SK-N-DZ (cell line): ENCODE measurements around the gene SFXN5.

Source experiments
- DNase-seq: peaks from one replicate; pipeline ENCODE4 v3.0.0-alpha.2; 2015; ENCODE audit warnings: low spot score

Gene SFXN5

DNA sequence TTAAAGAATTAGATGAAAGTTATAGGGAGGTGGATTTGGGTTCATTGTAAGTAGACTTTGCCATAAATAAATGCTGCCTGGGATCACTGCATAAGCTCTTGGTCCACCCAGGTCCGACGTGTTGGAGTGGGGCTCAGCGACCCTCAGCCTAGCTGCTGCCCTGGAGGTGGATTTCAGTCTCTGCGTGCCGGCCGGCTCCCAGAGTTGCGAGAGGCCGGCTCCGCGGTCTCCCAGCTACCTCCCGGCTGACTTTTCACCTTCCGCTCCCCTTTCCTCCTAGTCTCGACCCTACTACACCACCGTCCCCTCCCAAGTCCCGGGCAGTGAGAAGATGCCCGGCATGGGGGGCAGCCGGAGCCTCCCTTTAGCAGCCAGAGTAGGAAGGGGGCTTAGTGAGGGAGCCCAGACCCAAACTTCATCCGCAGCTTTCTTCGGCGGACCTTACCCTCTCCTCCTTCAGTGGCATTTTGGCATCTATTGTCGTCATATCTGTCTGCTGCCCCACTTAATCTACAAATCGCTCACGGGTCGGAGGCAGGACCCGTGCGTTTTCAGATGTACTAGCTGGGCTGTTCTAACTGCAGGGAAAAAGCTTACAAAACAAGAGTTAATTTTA is 146.1 kb downstream of the SFXN5 start:
- no peak for DNase-seq

DNA sequence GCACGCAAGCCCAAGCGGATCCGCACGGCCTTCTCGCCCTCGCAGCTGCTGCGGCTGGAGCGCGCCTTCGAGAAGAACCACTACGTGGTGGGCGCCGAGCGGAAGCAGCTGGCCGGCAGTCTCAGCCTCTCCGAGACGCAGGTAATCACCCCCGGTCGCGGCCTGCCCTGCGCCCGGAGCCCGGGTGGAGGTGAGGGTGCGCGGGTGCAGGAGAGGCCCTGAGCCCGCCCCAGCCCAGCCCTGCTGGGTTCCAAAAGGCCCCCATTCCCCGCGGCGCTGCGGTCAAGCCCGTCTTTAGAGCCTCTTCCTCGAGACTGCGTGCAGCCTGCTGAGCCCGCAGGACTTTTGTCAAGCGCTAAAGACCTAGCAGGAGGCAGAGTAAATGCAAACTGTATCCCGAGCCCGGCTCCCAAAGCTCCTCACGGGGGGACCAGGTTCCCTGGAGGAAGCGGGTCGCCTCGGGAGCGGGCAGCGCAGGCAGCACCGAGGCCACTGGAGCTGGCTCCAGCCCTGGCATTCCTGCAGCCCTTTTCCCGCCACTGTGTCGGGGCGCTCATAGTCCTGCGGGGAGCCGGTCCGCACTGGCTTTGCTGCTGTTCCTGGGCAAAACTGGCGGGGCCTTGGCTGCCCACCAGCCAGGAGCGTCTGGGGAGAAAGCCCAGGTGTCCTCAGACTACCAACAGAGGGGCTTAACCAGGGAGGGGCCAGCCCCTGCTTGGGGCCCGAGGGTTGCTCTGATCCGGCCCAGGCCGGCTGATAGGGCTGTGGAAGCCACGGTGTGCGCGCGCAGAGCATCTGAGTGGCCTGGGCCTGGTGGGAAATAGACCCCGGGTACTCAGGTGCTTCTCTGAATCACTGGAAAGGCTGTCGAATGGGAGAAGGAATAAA is 146.9 kb downstream of the SFXN5 start:
- DNase-seq, result no peak

DNA sequence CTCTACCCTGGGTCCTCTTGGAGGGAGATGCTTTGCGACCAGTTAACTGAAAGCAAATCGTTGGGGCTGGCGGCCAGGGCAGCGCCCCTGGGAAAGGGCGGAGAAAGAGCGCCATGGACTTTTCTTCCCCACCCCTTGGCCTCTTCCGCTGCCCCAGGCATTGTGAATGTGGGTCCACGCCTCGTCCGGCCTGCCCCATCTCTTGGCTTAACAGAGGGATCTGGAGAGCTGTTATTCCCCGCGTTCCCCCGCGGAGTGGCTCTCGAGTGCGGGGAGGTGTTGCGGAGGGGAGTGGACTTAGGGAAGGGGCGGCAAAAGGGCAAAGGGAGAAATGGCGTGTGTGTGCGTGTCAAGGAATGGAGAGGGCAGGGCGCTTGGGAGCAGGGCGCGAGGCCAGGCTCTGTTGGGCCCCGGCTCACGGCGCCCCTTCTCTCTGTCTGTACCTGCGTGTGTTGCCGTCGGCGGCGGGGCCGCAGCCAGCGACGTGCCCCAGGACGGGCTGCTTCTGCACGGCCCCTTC is 147.6 kb downstream of the SFXN5 start:
- DNase-seq, result no peak

DNA sequence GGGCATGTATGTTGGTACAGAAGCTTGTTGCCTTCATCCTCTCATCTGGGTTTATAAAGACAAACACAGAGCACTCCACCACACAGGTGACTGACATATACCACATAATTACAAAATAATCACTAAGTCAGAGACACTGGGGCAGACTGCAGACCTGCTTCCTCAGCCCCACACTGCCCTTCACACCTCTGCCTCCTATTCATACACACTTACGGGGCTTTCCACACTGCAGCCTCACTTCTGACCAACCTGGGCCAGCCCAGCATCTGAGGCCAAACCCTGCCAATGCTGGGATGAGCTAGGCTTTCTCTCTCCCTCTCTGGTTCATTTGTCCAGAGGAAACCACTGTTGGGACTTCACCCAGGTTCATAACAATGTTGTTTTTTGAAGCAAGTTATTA is 149.7 kb downstream of the SFXN5 start:
- DNase-seq, result no peak

DNA sequence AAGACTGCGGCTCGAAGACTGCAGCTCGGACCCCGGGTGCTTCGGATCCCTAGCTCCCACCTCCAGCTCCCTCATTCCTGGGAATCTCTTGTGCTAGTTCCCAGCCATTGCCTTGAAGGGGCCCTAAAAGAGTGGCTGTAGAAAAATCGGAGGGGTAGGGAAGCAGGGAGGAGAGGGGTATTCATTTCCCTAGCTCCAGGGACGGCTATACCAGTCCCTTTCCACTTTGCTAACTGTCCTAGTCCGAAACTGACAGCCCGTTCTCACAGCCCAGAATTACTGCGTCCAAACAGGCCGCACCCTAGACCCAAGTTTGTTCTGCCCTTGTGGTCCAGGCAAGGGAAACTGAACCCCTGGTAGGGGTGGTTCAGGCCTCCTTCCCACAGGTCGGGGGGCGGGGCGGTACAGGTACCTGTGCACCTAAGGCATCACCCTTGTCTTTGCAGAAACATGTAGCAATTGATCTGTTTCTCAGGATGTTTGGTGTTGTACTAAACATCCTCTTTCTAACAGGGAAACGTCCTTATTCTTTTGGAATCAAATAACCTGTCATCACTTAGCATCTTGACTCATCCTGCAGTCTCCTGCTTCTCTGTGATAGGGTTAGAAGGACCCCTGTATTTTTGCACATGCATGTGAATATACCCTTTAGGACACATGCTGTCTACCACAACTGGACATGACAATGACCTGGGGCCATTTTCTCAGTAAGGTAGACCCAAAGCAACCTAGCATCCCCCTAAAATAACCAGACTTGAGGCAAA is 150.2 kb downstream of the SFXN5 start:
- no peak for DNase-seq

DNA sequence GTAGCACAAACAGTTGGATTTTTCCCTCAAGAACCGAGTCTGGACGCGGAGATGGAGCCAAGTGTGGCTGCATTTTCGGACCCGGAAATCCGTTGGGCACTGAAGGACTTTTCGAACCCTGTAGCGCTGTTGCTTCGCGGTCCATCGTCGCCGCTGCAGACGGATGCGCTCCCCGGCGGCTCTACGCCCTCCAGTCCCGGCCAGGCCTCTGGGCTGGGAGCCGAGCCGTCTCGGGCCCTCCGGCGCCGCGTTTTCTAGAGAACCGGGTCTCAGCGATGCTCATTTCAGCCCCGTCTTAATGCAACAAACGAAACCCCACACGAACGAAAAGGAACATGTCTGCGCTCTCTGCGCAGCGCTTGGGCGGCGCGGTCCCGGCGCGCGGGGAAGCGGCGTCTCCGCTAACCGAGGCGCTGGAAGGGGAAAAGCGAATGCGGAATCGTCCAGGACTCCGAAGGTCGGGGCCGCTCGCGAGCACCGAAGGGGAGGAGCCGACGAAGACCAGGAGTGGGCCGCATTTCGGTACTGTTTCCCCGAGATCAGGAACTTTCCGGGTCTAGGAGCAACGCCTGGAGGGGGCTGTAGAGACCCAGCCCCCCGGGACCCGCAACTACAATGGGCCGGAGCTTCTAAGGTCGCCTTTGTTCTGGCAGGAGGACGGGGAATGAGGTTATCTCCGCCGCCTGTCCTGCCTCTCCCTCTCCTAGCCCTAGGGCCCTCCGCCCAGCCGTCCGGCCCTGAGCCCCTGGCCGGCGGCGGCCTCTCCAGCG is 151.0 kb downstream of the SFXN5 start:
- DNase-seq, result peak; percentile 34

DNA sequence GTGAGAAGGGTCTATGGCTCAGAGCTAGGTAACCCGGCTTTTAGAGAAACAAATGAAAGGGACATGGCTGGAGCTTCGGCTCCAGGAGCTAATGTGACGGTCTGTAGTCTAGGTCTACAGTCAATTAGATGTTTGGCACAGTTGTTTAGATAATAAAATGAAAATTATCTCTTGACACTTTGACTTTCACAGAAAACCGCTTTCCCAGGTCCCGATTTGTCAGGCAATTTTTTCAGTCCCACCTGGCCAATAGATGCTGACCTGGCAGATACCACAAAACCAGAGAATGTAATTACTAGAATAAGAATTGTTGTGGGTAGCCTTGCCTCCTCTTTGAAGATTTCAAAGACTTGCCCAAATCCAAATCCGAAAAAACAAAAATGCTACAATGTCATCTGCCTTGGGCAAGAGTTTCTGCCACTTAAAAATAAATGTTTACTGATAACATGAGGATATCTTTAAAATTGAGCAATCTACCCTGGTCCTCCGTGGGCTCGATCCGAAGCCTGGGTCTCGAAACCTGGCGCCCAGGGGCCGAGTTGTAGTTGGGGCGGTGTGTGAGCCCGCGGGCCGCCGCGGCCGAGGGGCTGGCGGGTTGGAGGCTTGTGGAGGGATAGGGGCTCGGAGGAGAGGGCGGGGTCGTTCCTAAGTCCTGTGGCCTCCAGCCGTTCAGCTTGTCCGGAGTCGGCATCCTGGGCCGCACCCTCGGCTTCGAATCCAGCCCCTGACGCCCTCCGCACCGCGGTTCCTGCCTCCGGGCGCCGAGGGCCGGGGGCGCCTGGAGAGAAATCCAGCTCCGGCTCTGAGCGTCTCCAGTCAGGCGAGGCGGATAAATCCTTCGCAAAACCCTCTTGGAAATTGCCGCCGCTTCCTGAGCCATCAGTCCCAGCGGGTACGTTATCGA is 151.8 kb downstream of the SFXN5 start:
- no peak for DNase-seq

DNA sequence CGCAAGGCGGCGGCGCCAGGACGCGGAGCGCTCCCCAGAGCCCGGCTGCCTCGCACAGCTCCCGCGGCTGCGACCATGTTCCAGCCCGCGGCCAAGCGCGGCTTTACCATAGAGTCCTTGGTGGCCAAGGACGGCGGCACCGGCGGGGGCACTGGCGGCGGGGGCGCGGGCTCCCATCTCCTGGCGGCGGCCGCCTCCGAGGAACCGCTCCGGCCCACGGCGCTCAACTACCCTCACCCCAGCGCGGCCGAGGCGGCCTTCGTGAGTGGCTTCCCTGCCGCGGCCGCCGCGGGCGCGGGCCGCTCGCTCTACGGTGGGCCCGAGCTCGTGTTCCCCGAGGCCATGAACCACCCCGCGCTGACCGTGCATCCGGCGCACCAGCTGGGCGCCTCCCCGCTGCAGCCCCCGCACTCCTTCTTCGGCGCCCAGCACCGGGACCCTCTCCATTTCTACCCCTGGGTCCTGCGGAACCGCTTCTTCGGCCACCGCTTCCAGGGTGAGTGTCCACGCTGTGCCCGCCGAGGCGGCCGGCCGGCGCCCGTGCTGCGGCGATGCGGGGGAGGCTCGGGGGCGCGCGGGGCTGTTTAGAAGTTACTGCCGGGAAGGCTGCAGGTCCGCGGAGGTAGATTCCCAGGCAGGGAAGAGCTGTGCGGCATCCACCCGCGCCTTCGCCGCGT is 153.5 kb downstream of the SFXN5 start:
- DNase-seq, result no peak

DNA sequence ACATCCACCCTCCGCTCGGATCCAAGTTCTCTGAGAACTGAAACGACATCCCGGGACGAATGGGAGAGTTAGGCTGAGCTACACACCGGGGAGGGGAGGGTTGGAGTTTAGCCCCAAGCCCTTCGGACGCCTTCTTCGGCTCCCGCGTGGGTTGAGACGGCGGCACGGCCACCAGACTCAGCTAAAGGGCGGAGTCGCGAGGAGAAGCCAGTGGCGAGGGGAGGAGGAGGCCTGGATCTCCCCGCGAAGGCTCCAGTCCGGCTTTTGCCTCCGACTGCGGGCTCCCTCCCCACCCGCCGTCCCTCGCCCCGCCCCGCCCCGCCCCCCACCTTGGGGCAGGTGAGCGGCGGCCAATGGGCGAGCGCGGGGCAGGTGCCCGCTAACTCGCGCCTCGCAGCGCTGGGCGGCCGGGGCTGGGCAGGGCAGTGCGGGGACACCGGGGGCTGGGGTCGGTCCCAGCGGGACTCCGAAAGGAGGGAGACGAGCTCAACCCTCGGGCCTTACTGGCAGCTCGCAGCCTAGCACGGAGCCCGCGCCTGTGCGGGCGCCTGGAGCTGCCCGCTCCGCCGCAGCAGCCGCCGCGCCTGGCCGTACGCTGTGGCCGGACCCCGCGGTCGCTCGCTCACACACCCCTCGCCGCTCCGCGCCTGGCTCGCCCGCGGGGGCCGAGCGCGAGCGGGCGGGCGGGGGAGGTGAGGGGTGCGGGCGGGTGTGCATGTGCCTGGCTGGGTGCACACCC is 154.2 kb downstream of the SFXN5 start, which contains the start of gene EMX1:
Gene EMX1 (plus strand): TSS at position 382 of the 739 bp plus-strand sequence. CDS start 334 bp downstream, at position 716.
- DNase-seq, result peak; percentile 55

DNA sequence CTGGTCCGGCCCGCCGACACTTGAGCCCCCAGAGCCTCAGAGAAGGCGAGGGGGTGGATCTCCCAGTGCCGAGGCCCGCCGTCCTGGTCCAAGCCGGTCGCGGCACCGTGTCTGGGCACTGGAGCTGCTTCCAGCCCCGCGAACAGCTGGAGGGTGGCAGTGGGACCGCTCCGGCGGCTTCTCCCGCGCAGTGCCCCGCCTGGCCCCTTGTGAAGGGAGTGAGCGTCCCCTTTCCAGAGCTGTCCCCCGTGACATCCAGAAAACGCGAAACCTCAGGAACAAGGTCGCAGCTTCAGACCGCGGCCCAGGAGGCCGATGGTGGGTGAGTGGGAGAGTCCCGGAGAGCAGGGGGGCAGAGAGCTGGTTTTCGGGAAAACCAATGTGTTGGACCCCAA is 154.8 kb downstream of the SFXN5 start:
- DNase-seq, result no peak

DNA sequence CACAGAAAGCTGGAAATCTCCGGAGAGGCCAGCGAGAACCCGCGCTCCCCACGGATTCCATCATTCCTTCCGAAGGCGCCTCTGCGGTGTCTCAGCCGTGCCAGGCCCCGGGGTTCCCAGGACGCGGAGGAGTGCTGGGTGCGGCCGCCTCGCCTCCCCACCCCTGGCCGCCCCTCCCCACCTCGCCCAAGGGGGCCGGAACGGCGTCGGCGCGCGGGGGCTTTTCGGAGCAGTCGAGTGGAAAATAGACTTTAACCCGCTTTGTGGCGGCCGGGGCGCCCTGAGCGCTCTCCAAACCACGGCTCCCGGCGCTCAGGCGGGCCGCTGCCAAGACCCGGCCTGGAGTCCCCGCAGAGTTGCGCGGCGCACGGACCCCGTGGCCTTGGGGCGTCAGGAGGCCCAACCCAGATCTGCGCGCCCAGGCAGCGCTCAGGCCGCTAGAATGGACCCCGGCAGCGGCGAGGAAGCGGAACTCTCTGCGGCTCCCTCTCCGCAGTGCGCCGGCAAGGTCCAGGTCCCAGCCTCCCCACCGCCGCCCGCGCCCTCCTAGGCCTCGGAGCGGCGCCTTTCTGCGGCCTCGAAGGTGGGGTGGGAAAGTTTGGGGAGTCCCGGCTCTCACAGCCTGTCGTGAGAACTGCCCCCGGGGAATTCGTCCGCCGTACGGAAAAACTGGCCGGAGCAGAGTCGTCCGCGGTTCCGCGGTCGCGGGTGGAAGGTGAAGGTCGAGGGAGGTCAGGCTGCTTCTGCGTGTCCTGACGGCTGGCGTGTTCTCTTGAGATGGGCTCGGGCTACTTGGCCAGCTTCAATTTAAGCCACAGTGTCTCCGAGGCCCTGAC is 155.4 kb downstream of the SFXN5 start:
- DNase-seq, result no peak

DNA sequence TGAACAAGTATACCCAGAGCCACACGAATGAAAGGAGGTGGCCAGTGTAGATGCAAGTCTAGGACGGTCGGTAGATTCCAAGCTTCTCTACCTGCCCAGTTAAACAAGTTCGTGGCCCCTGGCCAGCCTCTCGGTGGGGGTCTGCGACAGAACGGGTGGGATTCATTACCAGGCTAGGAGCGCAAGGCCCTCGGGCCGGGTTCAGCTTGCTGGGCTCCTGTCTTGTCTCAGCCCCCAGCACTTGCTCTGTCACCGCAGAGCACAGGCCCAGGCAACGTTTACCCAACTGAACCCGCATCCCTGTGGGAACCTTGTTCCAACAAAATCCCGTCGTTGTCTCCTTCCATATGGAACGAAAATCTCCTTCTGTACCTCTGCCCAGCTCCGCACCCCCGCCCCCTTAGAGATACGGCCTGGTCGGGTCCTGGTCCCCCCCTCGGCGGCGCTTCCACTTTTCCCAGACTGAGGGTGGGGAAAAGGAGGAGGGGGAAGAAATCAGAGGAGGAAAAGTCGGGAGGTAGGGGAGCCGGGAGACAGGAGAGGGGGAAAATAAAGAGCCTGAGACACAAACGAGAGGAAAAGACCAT is 156.1 kb downstream of the SFXN5 start:
- DNase-seq, result no peak

DNA sequence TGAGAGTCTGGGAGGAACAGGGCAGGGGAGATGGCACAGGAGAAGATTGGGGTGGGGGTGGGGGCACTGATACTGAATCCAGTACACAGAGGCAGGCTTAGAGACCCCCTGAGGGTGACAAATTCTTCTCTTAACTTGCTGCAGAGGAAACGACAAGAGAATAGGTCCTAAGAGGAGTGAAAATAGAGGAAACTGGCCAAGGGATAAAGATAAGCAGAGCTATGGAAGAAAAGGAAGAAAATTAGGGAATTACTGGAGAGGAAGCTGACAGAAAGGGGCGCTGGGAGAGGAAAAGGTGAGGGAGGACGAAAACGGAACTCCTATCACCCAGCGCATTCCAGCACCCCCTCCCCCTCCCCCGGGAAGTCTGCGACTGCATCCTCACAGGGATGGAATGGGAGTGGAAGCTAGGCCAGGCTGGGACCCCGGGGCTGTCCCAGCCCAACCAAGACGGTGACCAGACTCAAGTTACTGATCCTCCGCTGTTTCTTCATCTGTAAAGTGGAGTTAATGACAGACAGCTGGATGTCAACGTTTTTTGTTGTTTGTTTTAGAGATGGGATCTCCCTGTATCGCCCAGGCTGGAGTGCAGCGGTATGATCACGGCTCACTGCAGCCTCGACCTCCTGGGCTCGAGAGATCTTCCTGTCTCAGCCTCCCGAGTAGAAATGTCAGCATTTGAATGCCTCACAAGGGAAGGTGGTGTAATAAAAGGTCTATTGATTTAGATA is 156.8 kb downstream of the SFXN5 start:
- no peak for DNase-seq

DNA sequence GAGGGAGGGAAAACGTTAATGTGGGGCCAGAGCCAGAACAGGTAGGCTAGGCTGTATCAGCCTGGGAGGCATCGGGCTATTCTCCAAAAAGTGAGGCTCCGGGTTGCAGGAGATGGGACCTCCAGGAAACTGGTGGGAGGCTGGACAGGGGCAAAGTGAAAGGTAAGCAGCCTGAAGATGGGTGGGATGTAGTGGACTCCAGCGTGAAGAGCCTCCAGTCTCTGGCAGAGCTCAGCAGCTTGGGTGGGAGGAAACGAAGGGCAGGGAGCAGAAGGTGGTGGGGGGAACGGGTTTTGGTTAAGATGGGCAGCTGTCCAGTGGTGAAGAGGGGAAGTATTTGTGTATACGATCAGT is 157.3 kb downstream of the SFXN5 start:
- no peak for DNase-seq

DNA sequence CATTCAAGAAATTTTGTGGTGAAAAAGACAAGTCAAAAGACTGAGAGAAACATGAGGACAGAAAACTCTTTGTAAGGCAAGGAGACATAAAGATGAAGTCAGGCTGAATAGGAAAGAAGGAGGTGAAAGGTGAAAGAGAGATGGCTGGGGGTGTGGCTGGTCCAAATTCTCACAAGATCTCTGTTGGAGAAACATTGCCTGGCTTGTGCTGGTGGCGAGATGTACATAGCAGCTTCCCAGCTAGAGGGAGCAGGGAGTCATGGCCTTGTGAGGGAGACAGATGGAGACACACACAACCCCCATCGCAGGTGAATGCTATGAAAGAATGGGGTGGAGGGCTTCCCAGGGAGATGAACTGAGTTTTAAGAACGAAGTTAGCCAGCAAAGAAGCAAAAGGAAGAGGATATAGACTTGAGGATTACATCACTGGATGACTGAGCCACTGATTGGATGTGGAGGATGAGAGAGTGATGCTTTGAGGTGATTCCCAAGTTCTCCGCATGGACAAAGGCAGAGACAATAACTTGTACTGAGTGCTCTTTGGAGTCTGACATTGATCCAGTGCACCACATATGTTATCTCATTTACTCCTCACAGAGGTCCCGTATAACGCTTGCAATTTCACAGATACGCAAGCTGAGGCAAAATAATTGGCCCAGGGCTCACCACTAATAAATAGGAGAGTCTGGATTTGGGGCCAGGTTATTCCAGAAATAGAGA is 157.9 kb downstream of the SFXN5 start:
- DNase-seq, result no peak

DNA sequence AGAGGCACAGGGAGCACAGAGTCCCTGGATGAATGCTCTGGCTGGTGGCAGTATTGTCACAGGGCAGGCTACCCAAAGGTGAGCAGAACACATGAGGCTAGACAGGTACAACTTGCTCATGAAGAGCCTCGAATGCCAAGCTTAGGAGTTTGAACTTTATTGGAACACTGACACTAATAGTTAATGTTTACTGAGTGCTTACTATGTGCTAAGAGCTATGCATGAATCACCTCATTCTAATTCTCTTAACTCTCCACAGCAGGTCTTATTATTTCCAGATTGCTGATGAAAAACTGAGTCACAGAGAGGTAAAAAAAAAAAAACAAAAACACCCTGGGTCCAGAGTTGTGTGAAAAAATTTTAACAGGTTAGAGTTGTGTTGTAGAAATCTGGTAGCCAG is 160.3 kb downstream of the SFXN5 start:
- DNase-seq, result no peak
